GM23338 (cell line): ENCODE data around the gene OLFM1. TPM values are rescaled to one million over a fixed set of nuclear protein-coding genes. Genes with fewer than 3 reads are reported as not detected.

Experiments
- ATAC-seq: fragments of 200-7000 bp; cut with Tn5 transposase; 3 replicates; pipeline ENCODE4 v1.9.1; 2020
- DNase-seq: peaks from one replicate; pipeline ENCODE4 v3.0.0-alpha.2; 2015; ENCODE audit warnings: low spot score
- H2AFZ ChIP-seq: fragments of 200-600 bp; sonication (generic); 2 replicates; pipeline ENCODE4 v1.8.0; 2016; ENCODE audit warnings: antibody characterized with exemption, mild to moderate bottlenecking, moderate library complexity
- H3F3A ChIP-seq: fragments of 200-600 bp; sonication (generic); replicated peaks from 2 replicates; pipeline ENCODE4 v1.8.0; 2017; ENCODE audit warnings: antibody characterized with exemption, mixed run types, low read depth
- H3K27ac ChIP-seq: fragments of 200-600 bp; sonication (generic); 2 replicates; pipeline ENCODE4 v1.6.1; 2016; ENCODE audit warnings: low read depth
- H3K27me3 ChIP-seq: fragments of 200-600 bp; sonication (generic); 2 replicates; pipeline ENCODE4 v1.8.0; 2016; ENCODE audit warnings: mild to moderate bottlenecking, mixed run types, moderate library complexity; ENCODE audit not compliant: insufficient read depth
- H3K36me3 ChIP-seq: fragments of 200-600 bp; sonication (generic); 2 replicates; pipeline ENCODE4 v1.8.0; 2016; ENCODE audit warnings: mild to moderate bottlenecking; ENCODE audit not compliant: insufficient read depth
- H3K4me1 ChIP-seq: fragments of 200-600 bp; sonication (generic); 2 replicates; pipeline ENCODE4 v1.8.0; 2016; ENCODE audit warnings: mild to moderate bottlenecking, moderate library complexity; ENCODE audit not compliant: insufficient read depth
- H3K4me2 ChIP-seq: fragments of 200-600 bp; sonication (generic); 2 replicates; pipeline ENCODE4 v1.7.1; 2017; ENCODE audit warnings: mixed run types
- H3K4me3 ChIP-seq: fragments of 200-600 bp; sonication (generic); 2 replicates; pipeline ENCODE4 v1.6.1; 2016; ENCODE audit warnings: mixed run types
- H3K79me2 ChIP-seq: fragments of 200-600 bp; sonication (generic); replicated peaks from 2 replicates; pipeline ENCODE4 v1.8.0; 2017; ENCODE audit warnings: mild to moderate bottlenecking; ENCODE audit not compliant: insufficient read depth
- H3K9me2 ChIP-seq: fragments of 200-600 bp; sonication (generic); 2 replicates; pipeline ENCODE4 v1.8.0; 2017; ENCODE audit not compliant: insufficient read depth
- H4K20me1 ChIP-seq: fragments of 200-600 bp; sonication (generic); replicated peaks from 2 replicates; pipeline ENCODE4 v1.8.0; 2017; ENCODE audit warnings: mild to moderate bottlenecking; ENCODE audit not compliant: insufficient read depth
- H3K27ac Mint-ChIP-seq: 2 replicates; pipeline ENCODE4 v1.8.0; 2020; ENCODE audit warnings: inconsistent platforms, mild to moderate bottlenecking, moderate library complexity, mixed read lengths
- H3K27me3 Mint-ChIP-seq: 3 replicates; pipeline ENCODE4 v1.8.0; 2022; ENCODE audit warnings: low read depth, mild to moderate bottlenecking, moderate library complexity, mixed read lengths, inconsistent platforms; ENCODE audit not compliant: insufficient read depth, poor library complexity
- H3K36me3 Mint-ChIP-seq: 3 replicates; pipeline ENCODE4 v1.8.0; 2021; ENCODE audit warnings: low read depth, mild to moderate bottlenecking, inconsistent platforms, moderate library complexity, mixed read lengths
- H3K4me1 Mint-ChIP-seq: 3 replicates; pipeline ENCODE4 v1.8.0; 2020; ENCODE audit warnings: mild to moderate bottlenecking, inconsistent platforms, mixed read lengths
- H3K4me3 Mint-ChIP-seq: 3 replicates; pipeline ENCODE4 v1.8.0; 2021; ENCODE audit warnings: moderate library complexity, mild to moderate bottlenecking, inconsistent platforms, mixed read lengths
- H3K9me3 Mint-ChIP-seq: 3 replicates; pipeline ENCODE4 v1.8.0; 2020; ENCODE audit warnings: moderate library complexity, mild to moderate bottlenecking, inconsistent platforms, mixed read lengths
- CREB1 ChIP-seq: fragments of 250-450 bp; sonication (Bioruptor Pico); IDR thresholded peaks from 2 replicates; pipeline ENCODE4 v1.5.0; 2020; ENCODE audit warnings: low read depth, mild to moderate bottlenecking, moderate library complexity
- EZH2 ChIP-seq: fragments of 200-600 bp; sonication (generic); IDR thresholded peaks from one replicate; pipeline ENCODE4 v1.8.0; 2017; ENCODE audit warnings: antibody characterized with exemption, mild to moderate bottlenecking, low read depth; ENCODE audit not compliant: unreplicated experiment
- EZH2phosphoT487 ChIP-seq: fragments of 200-600 bp; sonication (generic); IDR thresholded peaks from one replicate; pipeline ENCODE4 v1.8.1; 2018; ENCODE audit warnings: antibody characterized with exemption; ENCODE audit not compliant: unreplicated experiment
- JUNB ChIP-seq: IDR thresholded peaks from one replicate; pipeline ENCODE4 v1.6.1; 2016; ENCODE audit warnings: antibody characterized with exemption; ENCODE audit not compliant: unreplicated experiment
- NANOG ChIP-seq: IDR thresholded peaks from 2 replicates; pipeline ENCODE4 v1.6.1; 2016; ENCODE audit warnings: antibody characterized with exemption, borderline replicate concordance
- POLR2AphosphoS5 ChIP-seq: IDR thresholded peaks from 2 replicates; pipeline ENCODE4 v1.6.1; 2016; ENCODE audit warnings: antibody characterized with exemption, low read depth
- STAT1 ChIP-seq: IDR thresholded peaks from one replicate; pipeline ENCODE4 v1.6.1; 2016; ENCODE audit warnings: antibody characterized with exemption; ENCODE audit not compliant: unreplicated experiment
- ZNF114 ChIP-seq: fragments of 250-450 bp; sonication (Bioruptor Pico); IDR thresholded peaks from 2 replicates; pipeline ENCODE4 v1.5.0; 2020; ENCODE audit warnings: mild to moderate bottlenecking, moderate library complexity
- ZNF331 ChIP-seq: fragments of 250-450 bp; sonication (Bioruptor Pico); IDR thresholded peaks from 2 replicates; pipeline ENCODE4 v1.5.0; 2020; ENCODE audit warnings: low read depth, mild to moderate bottlenecking, moderate library complexity
- ZNF462 ChIP-seq: fragments of 250-450 bp; sonication (Bioruptor Pico); IDR thresholded peaks from 2 replicates; pipeline ENCODE4 v1.5.0; 2020; ENCODE audit warnings: mild to moderate bottlenecking, moderate library complexity
- polyA plus RNA-seq: library from polyadenylated mRNA; unstranded; fragments of >200 nt; fragmentation: Nextera tagmentation; extraction: Ambion mirVana; gene quantifications from 2 replicates; pipeline ENCODE4 v1.2.1, GENCODE V29; 2016
- total RNA-seq: library from RNA; depleted of rRNA; stranded (reverse); fragments of >200 nt; shearing (Covaris generic); gene quantifications from 2 replicates; pipeline ENCODE4 v1.2.3, GENCODE V29; 2014
- TF ChIP-seq, protein P1 (sequence below): IDR thresholded peaks from 2 replicates; pipeline ENCODE4 v1.6.1; 2016; ENCODE audit warnings: antibody characterized with exemption
- TF ChIP-seq, protein P2 (sequence below), 2 experiments: fragments of 200-600 bp in 1 of 2; sonication (generic) in 1 of 2; conservative IDR thresholded peaks; 2 replicates each; pipeline versions ENCODE4 v1.5.1 to v1.6.1; 2016 to 2017; ENCODE audit warnings: antibody characterized with exemption in 2 of 2, low read depth in 2 of 2, mild to moderate bottlenecking in 2 of 2, moderate library complexity in 1 of 2

OLFM1 gene
- total and polyA plus RNA-seq, 2 experiments from 2014 or later: 20.6 to 40.1 TPM

GRCh38 chr9:135119496-135120064 lies 32.1 kb downstream of the OLFM1 start (continued):
- TF ChIP-seq POLR2AphosphoS5 (no peak), ZNF114 (CRISPR knock-in tag) (no peak), NANOG (no peak), EZH2 (no peak), ZNF331 (CRISPR knock-in tag) (no peak), JUNB (no peak), EZH2phosphoT487 (no peak)
- TF ChIP-seq, protein P1, sequence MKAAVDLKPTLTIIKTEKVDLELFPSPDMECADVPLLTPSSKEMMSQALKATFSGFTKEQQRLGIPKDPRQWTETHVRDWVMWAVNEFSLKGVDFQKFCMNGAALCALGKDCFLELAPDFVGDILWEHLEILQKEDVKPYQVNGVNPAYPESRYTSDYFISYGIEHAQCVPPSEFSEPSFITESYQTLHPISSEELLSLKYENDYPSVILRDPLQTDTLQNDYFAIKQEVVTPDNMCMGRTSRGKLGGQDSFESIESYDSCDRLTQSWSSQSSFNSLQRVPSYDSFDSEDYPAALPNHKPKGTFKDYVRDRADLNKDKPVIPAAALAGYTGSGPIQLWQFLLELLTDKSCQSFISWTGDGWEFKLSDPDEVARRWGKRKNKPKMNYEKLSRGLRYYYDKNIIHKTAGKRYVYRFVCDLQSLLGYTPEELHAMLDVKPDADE: no peak
- TF ChIP-seq, protein P2, sequence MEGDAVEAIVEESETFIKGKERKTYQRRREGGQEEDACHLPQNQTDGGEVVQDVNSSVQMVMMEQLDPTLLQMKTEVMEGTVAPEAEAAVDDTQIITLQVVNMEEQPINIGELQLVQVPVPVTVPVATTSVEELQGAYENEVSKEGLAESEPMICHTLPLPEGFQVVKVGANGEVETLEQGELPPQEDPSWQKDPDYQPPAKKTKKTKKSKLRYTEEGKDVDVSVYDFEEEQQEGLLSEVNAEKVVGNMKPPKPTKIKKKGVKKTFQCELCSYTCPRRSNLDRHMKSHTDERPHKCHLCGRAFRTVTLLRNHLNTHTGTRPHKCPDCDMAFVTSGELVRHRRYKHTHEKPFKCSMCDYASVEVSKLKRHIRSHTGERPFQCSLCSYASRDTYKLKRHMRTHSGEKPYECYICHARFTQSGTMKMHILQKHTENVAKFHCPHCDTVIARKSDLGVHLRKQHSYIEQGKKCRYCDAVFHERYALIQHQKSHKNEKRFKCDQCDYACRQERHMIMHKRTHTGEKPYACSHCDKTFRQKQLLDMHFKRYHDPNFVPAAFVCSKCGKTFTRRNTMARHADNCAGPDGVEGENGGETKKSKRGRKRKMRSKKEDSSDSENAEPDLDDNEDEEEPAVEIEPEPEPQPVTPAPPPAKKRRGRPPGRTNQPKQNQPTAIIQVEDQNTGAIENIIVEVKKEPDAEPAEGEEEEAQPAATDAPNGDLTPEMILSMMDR (conservative IDR thresholded peaks at IDR 0.05; ENCODE audit: low read depth in 2 of 2): no peak

GRCh38 chr9:135120249-135120648 lies 32.8 kb downstream of the OLFM1 start:
- H3K27me3 ChIP-seq: no peaks in the 10 kb centered on the region
- peaks cover 39% of the 10 kb centered on the region for H3K36me3 Mint-ChIP-seq
- no peaks in the 10 kb centered on the region for H3K9me2 ChIP-seq
- DNase-seq (no peak), ATAC-seq (no peak)
- no peaks in the 10 kb centered on the region for H3K79me2 ChIP-seq
- peaks cover 3% of the 10 kb centered on the region for H3K27me3 Mint-ChIP-seq
- H3K4me2 ChIP-seq: no peak overlapping the region
- no peak overlapping the region for H3K4me3 ChIP-seq
- H3K4me1 Mint-ChIP-seq: no peaks in the 10 kb centered on the region; the same call in 2 of the 3 replicates
- no peaks in the 10 kb centered on the region for H3K4me1 ChIP-seq
- H3K36me3 ChIP-seq: no peaks in the 10 kb centered on the region
- no peak for TF ChIP-seq ZNF331 (CRISPR knock-in tag)
- TF ChIP-seq CREB1 (CRISPR knock-in tag): no peak
- H4K20me1 ChIP-seq: no peaks in the 10 kb centered on the region
- H3K9me3 Mint-ChIP-seq: peaks cover 17% of the 10 kb centered on the region
- no peak overlapping the region for H3K27ac ChIP-seq
- no peak overlapping the region for H2AFZ ChIP-seq
- H3F3A ChIP-seq: no peaks in the 10 kb centered on the region
- H3K4me3 Mint-ChIP-seq: no peak overlapping the region
- no peak overlapping the region for H3K27ac Mint-ChIP-seq

DNA sequence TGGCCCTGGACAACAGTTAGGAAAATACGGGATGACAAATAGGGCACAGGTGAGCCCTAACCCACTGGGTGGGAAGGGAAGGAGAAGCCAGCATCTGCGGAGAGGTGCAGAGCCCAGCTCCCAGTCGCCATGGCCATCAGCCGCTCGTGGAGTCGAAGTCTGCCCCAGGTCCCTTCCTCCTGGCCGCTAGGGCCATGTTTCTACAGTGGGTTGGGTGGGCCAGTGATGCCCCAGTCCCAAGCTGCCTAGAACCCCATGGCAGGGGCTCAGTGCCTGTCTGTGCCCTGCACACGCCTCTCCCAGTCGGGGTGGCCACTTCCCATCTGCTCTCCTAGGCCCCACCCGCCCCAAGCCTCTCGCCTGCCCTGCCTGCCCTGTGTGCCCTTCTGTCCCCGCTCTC lies 34.8 kb downstream of the OLFM1 start:
- Mint-ChIP-seq H3K4me3 (no peak overlapping the region), H3K36me3 (peaks cover 35% of the 10 kb centered on the region), H3K27me3 (peaks cover 3% of the 10 kb centered on the region), H3K9me3 (peaks cover 17% of the 10 kb centered on the region), H3K27ac (no peak overlapping the region), H3K4me1 (no peaks in the 10 kb centered on the region)
- H3K27me3 ChIP-seq: no peaks in the 10 kb centered on the region
- no peaks in the 10 kb centered on the region for H3F3A ChIP-seq
- H2AFZ ChIP-seq: no peak overlapping the region
- H3K4me3 ChIP-seq: no peak overlapping the region
- no peaks in the 10 kb centered on the region for H3K36me3 ChIP-seq
- H4K20me1 ChIP-seq: no peaks in the 10 kb centered on the region
- ATAC-seq (peak; percentile 47; the same call in 1 of the 3 replicates), DNase-seq (no peak)
- no peak overlapping the region for H3K27ac ChIP-seq
- no peaks in the 10 kb centered on the region for H3K79me2 ChIP-seq
- H3K4me2 ChIP-seq: no peak overlapping the region
- no peaks in the 10 kb centered on the region for H3K9me2 ChIP-seq
- H3K4me1 ChIP-seq: no peaks in the 10 kb centered on the region
- TF ChIP-seq ZNF462: no peak
- no peak for TF ChIP-seq STAT1
- no peak for TF ChIP-seq EZH2
- no peak for TF ChIP-seq NANOG
